ENCODE results near the gene PGBD5. TPM values are rescaled to one million over a fixed set of nuclear protein-coding genes. Genes with fewer than 3 reads are reported as not detected.

Gene PGBD5
- total RNA-seq, 1 donor from 2014 or later: 0.51 TPM

GRCh38 chr1:230371923-230372703, 54.0 kb downstream of the PGBD5 start:
- no peak for DNase-seq

- no peak for DNase-seq
Observed at GRCh38 chr1:230370109-230370508, 56.0 kb downstream of the PGBD5 start.

GRCh38 chr1:230368871-230369270, 57.3 kb downstream of the PGBD5 start:
- DNase-seq: no peak

- DNase-seq: no peak
Observed at GRCh38 chr1:230368363-230368762, 57.8 kb downstream of the PGBD5 start.

DNA sequence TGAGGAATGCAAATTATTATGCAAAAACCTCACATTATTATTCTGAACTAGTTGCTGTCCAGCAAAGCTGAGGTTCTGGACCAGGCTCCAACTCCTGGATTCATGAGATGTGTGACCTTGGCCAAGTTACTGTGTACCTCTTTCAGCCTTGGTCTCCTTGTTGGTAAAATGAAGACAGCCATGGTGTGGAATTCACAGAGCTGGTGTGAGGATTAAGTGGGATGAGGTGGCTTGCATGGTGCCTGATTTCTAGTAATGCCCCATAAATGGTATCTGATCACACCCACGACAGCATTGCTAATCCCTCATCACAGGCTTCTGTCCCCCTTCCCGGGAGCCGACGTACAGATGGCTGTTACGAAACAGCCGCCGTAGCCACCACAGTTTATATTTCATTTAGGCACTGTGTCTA, 59.6 kb downstream of the PGBD5 start:
- no peak for DNase-seq

- DNase-seq: no peak
Observed at GRCh38 chr1:230365723-230366307, 60.3 kb downstream of the PGBD5 start.

DNA sequence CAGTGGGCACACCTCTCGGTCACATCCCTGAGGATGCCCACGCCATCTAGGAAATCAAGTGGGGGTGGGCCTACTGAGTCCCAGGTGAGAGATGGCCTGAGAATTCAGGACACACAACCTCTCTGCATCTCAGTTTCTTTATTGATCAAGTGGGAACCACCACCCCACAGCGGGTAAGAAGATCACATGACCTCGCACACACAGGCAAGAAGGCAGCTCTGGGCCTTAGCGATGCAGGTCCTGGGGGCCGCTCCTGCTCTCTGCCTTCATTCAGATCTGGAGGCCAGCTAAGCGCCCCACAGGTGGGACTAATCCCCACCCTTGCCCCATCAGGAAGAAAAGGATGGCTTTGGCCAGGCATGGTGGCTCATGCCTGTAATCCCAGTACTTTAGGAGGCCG, 63.2 kb downstream of the PGBD5 start:
- DNase-seq: no peak

- no peak for DNase-seq
Observed at GRCh38 chr1:230361941-230362340, 64.2 kb downstream of the PGBD5 start.

- no peak for DNase-seq
Observed at GRCh38 chr1:230359992-230360668, 66.0 kb downstream of the PGBD5 start.

DNA sequence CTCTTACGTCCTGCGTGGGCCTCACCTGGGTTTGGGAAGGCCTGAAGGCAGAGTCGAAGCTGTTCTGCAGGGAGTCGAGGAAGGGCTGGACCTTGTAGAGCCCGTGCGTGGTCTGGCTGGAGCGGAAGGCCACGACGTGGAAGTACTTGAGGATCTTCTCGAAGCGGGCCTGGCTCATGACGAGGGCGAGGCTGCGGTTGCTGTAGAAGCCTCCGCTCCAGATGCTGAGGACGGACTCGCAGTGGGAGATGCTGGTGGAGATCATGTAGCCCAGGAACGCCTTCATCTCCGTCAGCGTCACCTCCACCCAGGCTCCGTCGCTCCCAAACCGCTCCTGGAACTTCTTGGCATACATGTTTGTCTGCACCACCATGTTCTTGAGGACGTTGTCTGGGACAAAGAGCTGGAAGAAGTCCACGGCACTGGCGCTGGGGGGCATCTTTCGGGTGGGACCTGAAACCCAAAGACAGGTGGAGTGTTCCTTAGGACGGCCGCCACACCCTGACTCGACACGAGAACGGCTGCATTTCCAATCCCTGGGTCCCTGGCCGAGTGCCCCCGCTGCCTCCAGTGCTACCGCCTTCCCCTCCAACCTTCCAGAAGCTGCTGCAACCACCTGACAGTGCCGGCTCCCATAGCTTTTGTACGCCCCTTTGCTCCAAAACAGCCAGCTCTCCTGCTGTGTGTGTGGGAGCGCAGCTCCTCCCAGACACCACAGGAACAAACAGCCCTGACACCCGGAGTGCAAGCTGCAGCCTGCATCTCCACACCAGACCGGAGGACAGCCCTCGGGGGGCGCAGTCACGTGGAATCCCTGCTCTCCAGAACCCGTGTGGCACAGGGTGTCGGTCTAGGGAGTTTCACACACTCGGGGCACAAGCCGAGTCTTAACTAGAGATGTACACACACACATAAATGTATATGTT, 69.0 kb downstream of the PGBD5 start:
- no peak for DNase-seq

- no peak for DNase-seq
Observed at GRCh38 chr1:230356190-230356589, 69.9 kb downstream of the PGBD5 start.

DNA sequence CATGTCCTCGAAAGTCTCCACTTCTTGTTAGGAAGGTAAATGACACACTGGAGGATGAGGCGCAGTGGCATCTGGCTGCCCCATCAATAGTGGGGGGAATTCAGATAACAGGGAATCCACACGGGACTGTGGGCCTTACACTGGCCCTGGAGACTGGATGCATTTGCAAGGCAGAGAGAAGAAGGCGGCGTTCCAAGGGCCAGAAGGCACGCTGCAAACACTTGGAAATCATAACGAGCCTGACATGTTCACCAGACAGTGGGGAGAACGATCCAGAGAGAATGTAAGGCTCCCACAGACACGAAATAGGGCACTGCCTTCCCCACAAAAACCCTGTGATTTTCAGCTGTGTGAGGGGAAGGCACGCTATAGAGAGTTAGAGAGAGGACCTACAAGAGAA, 70.5 kb downstream of the PGBD5 start:
- no peak for DNase-seq

GRCh38 chr1:230355128-230355527, 71.0 kb downstream of the PGBD5 start:
- no peak for DNase-seq

DNA sequence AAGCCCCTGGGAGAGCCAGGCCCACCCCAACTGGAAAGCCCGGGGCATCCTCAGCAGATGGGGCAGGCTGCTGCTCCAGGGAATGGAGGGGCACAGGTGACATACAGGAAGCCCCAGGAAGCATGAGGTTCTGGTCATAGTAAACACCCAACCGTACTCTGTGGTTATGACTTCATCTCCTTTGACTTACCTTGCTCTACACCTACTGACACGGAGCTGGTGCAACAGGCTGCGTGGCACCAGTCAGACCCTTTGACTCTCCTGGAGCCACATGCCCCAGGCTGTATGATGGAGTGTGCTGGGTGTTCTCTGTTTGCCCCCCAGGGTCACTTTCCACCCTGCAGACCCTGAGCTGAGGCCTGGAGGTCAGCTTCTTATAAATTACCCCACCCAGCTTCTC, 72.1 kb downstream of the PGBD5 start:
- DNase-seq: no peak

GRCh38 chr1:230352537-230352936, 73.6 kb downstream of the PGBD5 start:
- DNase-seq: no peak

GRCh38 chr1:230351983-230352382, 74.1 kb downstream of the PGBD5 start:
- no peak for DNase-seq

- DNase-seq: no peak
Observed at GRCh38 chr1:230351514-230351913, 74.6 kb downstream of the PGBD5 start.

GRCh38 chr1:230350208-230350921, 75.8 kb downstream of the PGBD5 start:
- DNase-seq: no peak

DNA sequence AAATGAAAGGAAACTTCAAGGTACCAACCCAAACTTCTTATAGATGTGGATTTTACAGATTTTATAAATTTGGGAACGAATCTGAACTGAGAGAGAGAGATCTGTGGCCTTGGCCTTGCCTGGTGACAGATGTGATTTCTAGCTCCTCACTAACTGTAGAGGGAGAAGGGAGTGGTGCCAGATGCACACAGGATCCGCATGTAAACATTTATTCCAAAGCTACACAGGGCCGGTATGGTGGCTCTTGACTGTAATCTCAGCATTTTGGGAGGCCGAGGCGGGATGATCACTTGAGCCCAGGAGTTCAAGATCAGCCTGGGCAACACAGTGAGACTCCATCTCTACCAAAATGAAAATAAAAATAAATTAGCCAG, 77.1 kb downstream of the PGBD5 start:
- DNase-seq: no peak

DNA sequence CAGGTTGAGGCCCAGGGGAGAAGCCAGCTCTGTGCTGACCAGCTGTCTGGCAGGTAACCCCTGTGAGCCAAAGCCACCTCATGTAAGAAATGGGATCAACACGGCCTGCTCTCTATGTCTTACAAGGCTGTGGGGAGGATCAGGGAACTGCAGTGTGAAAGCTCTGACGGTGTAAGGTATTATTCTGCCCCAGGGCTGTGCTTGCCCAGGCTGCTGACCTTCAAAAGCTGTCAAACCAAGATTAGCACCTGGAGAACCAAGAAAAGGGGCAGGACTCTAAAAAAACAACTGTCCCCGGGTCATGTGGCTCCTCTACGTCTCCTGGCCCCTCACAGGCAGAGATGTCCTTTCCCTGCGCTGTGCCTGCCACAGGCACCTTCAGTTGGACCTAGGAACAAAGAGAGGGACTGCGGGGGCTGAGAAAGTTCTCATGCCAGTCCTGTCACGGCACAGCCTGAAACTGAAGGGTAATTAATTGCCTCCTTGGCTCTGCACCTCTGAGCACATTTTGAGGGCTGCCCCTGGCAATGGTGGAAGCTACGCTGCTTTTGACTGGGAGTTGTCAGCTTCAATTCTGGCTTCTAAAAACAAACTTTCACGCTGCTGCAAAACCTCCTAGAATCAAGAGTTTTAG, 77.6 kb downstream of the PGBD5 start:
- DNase-seq: no peak

DNA sequence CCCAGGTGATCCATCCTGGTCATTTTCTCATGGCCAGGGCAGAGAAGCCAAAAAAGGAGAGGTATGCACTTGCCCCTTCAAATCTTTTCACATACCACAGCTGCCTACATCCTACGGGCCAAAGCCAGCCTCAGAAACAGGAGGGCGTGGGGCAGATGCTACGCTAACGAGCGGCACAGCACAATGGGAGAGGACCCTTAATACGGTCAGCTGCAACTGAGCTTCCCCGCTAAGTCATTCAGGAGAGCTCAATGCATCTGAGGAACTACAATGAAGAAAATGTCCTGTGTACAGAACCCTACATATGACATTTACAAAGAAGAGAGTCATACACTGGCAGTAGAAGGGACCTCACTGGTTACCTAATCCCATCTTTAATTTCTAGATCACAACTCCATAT, 78.2 kb downstream of the PGBD5 start:
- no peak for DNase-seq
